OCI-LY3 (cell line): ENCODE data around the gene PKHD1.

Experiments used
- EZH2phosphoT487 ChIP-seq: fragments of 200-600 bp; shearing (Covaris generic); IDR thresholded peaks from 2 replicates; pipeline ENCODE4 v1.6.1; 2018; ENCODE audit warnings: antibody characterized with exemption, mixed run types, low read depth
- TF ChIP-seq, protein P1 (sequence below): fragments of 200-600, 300-600 bp; sonication (generic); IDR thresholded peaks from 2 replicates; pipeline ENCODE4 v1.5.1; 2014; ENCODE audit warnings: antibody characterized with exemption, low read length, low read depth

DNA sequence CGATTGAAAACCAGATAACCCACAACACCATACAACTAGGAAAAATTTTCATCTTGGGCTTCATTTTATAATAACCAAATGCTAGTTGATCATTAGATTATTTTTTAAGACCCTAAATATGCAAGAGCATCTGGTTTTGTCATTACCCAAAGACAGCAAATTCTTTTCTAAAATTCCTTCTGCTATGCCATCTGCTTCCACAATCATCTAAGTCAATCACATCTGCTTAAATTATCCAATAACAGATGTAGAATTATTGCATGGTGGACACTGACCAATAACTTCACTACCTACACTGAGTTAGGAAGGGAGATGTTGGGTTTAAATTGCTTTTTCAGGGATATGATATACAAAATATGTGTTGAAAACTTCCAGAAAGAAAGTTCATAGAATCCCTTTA, 41.9 kb downstream of the PKHD1 start:
- TF ChIP-seq, protein P1, sequence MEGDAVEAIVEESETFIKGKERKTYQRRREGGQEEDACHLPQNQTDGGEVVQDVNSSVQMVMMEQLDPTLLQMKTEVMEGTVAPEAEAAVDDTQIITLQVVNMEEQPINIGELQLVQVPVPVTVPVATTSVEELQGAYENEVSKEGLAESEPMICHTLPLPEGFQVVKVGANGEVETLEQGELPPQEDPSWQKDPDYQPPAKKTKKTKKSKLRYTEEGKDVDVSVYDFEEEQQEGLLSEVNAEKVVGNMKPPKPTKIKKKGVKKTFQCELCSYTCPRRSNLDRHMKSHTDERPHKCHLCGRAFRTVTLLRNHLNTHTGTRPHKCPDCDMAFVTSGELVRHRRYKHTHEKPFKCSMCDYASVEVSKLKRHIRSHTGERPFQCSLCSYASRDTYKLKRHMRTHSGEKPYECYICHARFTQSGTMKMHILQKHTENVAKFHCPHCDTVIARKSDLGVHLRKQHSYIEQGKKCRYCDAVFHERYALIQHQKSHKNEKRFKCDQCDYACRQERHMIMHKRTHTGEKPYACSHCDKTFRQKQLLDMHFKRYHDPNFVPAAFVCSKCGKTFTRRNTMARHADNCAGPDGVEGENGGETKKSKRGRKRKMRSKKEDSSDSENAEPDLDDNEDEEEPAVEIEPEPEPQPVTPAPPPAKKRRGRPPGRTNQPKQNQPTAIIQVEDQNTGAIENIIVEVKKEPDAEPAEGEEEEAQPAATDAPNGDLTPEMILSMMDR: no peak
- no peak for TF ChIP-seq EZH2phosphoT487
